ENCODE data around the gene STPG1.

Gene STPG1

DNA sequence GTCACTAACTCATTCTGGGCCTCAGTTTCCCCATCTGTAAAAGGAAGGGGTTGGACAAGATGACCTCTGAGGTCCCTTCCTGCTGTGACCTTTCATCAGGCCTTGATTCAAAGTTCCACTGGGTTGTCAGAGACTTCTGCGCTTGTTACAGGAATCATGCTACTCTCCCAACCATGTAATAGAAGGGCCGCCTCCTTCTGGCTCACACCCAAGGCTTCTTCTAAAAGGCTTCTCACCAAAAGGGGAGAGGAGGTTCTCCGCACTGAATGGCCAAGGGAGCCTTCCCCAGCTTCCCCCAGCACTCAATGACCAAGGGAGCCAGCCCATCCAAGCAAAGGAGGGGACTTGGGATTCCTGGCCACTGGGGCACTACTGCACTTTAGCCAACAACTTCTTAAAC, 51.8 kb downstream of the STPG1 start:
- H3K79me2 ChIP-seq, result no peaks in the 10 kb centered on the region
- no peak overlapping the region for H3K9ac ChIP-seq
- H3K9me3 ChIP-seq (ENCODE audit: control insufficient read depth, low read length), result no peaks in the 10 kb centered on the region
- no peak overlapping the region for H3K27ac ChIP-seq
- no peaks in the 10 kb centered on the region for H3K4me1 ChIP-seq
- H3K27me3 ChIP-seq (ENCODE audit: control insufficient read depth, insufficient read depth, low read length), result no peaks in the 10 kb centered on the region
- H2AFZ ChIP-seq, result no peak overlapping the region
- H3K4me2 ChIP-seq (ENCODE audit: low read length), result no peak overlapping the region
- no peaks in the 10 kb centered on the region for H3K36me3 ChIP-seq (ENCODE audit: control insufficient read depth, insufficient read depth, low read length)
- TF ChIP-seq, protein P1, sequence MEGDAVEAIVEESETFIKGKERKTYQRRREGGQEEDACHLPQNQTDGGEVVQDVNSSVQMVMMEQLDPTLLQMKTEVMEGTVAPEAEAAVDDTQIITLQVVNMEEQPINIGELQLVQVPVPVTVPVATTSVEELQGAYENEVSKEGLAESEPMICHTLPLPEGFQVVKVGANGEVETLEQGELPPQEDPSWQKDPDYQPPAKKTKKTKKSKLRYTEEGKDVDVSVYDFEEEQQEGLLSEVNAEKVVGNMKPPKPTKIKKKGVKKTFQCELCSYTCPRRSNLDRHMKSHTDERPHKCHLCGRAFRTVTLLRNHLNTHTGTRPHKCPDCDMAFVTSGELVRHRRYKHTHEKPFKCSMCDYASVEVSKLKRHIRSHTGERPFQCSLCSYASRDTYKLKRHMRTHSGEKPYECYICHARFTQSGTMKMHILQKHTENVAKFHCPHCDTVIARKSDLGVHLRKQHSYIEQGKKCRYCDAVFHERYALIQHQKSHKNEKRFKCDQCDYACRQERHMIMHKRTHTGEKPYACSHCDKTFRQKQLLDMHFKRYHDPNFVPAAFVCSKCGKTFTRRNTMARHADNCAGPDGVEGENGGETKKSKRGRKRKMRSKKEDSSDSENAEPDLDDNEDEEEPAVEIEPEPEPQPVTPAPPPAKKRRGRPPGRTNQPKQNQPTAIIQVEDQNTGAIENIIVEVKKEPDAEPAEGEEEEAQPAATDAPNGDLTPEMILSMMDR (IDR thresholded peaks at IDR 0.05), result no peak
- H3K4me3 ChIP-seq (ENCODE audit: low read depth, low read length), result no peak overlapping the region

DNA sequence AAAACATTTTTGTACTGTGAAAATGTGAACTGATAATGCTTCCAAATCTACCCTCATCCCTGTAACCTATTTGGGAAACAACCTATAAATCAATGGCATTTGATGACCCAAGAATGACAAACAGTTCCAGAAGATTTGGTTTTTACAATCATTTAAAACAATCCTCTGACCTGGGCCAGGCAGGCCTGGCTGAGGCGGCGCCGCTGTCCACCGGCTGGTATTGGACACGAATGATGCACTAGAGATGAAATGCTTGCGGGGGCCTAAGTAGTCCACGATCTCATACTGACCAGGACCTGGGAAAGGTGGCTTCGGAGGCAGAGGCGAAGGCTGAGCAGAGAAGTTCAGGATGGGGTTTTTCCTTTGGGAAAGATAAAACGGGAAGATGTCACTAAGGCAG, 52.9 kb downstream of the STPG1 start:
- H2AFZ ChIP-seq, result no peak overlapping the region
- H3K27ac ChIP-seq, result no peak overlapping the region
- no peaks in the 10 kb centered on the region for H3K9me3 ChIP-seq (ENCODE audit: control insufficient read depth, low read length)
- no peaks in the 10 kb centered on the region for H3K27me3 ChIP-seq (ENCODE audit: control insufficient read depth, insufficient read depth, low read length)
- TF ChIP-seq, protein P1 (IDR thresholded peaks at IDR 0.05), result no peak
- H3K9ac ChIP-seq, result no peak overlapping the region
- H3K79me2 ChIP-seq, result no peaks in the 10 kb centered on the region
- no peaks in the 10 kb centered on the region for H3K4me1 ChIP-seq
- no peak overlapping the region for H3K4me2 ChIP-seq (ENCODE audit: low read length)
- H3K36me3 ChIP-seq (ENCODE audit: control insufficient read depth, insufficient read depth, low read length), result no peaks in the 10 kb centered on the region
- no peak overlapping the region for H3K4me3 ChIP-seq (ENCODE audit: low read depth, low read length)

DNA sequence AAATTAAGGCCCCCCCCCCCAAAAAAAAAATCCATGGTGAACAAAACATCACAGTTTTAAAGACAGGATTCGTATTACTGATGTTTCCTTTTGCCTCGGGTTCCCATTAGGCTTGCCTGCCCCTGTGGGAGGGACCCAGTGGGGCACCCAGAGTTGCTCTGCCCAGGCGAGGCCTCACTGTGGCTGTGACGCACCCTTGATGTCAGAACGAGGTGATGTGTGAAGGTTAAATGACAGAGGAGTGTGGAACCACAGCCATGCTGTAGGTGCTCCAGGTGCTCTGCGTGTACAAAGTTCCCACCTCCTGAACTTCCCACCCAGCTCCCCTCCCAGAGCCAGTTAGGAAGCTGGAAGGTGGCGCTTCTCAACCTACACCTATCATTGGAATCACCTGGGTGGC, 56.5 kb downstream of the STPG1 start:
- Histone ChIP-seq H3K4me2 (ENCODE audit: low read length) (no peak overlapping the region), H3K27me3 (ENCODE audit: control insufficient read depth, insufficient read depth, low read length) (no peaks in the 10 kb centered on the region), H3K9me3 (ENCODE audit: control insufficient read depth, low read length) (no peaks in the 10 kb centered on the region), H3K27ac (no peak overlapping the region), H3K4me3 (ENCODE audit: low read depth, low read length) (no peak overlapping the region), H3K36me3 (ENCODE audit: control insufficient read depth, insufficient read depth, low read length) (no peaks in the 10 kb centered on the region), H3K4me1 (no peaks in the 10 kb centered on the region), H2AFZ (no peak overlapping the region), H3K9ac (no peak overlapping the region), H3K79me2 (no peaks in the 10 kb centered on the region)
- TF ChIP-seq, protein P1 (IDR thresholded peaks at IDR 0.05), result no peak

DNA sequence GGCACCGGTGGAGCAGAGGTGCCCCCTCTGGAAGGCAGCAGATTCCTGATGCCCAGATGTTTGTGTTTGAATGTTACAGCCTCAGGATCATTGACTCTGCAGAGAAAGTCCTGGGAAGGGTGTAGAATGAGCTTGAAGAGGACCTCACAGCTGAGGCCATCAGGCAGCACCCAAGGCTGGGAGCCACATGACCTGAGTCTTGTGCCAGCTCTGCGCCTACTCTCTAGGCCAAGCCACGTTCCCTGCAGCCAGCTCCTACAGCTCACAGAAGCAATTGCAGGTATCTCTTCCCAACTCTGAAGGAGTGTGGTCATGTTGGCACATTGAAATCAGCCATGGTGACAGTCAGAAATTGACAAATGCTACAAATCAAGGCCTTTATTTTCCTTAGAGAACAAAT, 58.1 kb downstream of the STPG1 start:
- no peaks in the 10 kb centered on the region for H3K79me2 ChIP-seq
- no peak overlapping the region for H3K4me3 ChIP-seq (ENCODE audit: low read depth, low read length)
- H3K9ac ChIP-seq, result no peak overlapping the region
- no peak overlapping the region for H3K4me2 ChIP-seq (ENCODE audit: low read length)
- H3K9me3 ChIP-seq (ENCODE audit: control insufficient read depth, low read length), result no peaks in the 10 kb centered on the region
- no peaks in the 10 kb centered on the region for H3K4me1 ChIP-seq
- H3K36me3 ChIP-seq (ENCODE audit: control insufficient read depth, insufficient read depth, low read length), result no peaks in the 10 kb centered on the region
- TF ChIP-seq, protein P1 (IDR thresholded peaks at IDR 0.05), result no peak
- no peak overlapping the region for H3K27ac ChIP-seq
- H3K27me3 ChIP-seq (ENCODE audit: control insufficient read depth, insufficient read depth, low read length), result no peaks in the 10 kb centered on the region
- H2AFZ ChIP-seq, result no peak overlapping the region

DNA sequence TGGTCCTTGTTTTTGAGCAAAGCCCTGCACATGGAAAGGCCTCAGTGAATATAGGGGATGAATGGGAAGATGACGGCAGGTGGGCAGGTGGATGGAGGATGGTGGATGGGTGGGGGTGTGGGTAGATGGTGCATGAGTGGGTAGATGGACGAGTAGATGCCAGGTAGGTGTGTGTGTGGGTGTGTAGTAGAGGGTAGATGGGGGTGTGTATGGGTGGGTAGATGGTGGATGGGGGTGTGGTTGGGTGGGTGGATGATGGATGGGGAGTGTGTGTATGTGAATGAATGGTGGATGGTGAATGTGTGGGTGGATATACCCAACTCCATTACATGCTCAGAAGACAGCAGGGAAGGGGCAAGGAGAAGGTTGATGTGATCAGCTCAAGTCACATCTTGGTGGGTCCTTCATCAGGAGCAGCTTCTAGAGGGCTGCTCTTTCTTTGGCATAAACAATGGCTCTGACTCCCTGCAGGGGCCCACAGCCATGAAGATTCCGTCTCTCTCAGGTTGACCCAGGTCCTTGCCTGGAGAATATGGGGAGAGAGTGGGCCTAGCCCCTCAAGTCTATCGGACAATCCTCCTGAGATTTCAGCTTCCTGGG, 60.2 kb downstream of the STPG1 start:
- no peaks in the 10 kb centered on the region for H3K9me3 ChIP-seq (ENCODE audit: control insufficient read depth, low read length)
- TF ChIP-seq, protein P1 (IDR thresholded peaks at IDR 0.05), result no peak
- H2AFZ ChIP-seq, result no peak overlapping the region
- H3K4me3 ChIP-seq (ENCODE audit: low read depth, low read length), result no peak overlapping the region
- H3K36me3 ChIP-seq (ENCODE audit: control insufficient read depth, insufficient read depth, low read length), result no peaks in the 10 kb centered on the region
- no peak overlapping the region for H3K4me2 ChIP-seq (ENCODE audit: low read length)
- H3K27me3 ChIP-seq (ENCODE audit: control insufficient read depth, insufficient read depth, low read length), result no peaks in the 10 kb centered on the region
- no peak overlapping the region for H3K9ac ChIP-seq
- H3K79me2 ChIP-seq, result no peaks in the 10 kb centered on the region
- no peaks in the 10 kb centered on the region for H3K4me1 ChIP-seq
- H3K27ac ChIP-seq, result no peak overlapping the region
